CD4-positive, alpha-beta T cell treated with Interleukin-12 subunit alpha and Interleukin-12 subunit beta, for 1 hour (primary cell): ENCODE results near the gene PPFIA2.
A peak's percentile ranks its signal among the peaks of the same experiment; 100 is the strongest.

Experiments used
- DNase-seq: peaks from one replicate; pipeline ENCODE4 v3.0.0-alpha.2; 2020

PPFIA2 gene

DNA sequence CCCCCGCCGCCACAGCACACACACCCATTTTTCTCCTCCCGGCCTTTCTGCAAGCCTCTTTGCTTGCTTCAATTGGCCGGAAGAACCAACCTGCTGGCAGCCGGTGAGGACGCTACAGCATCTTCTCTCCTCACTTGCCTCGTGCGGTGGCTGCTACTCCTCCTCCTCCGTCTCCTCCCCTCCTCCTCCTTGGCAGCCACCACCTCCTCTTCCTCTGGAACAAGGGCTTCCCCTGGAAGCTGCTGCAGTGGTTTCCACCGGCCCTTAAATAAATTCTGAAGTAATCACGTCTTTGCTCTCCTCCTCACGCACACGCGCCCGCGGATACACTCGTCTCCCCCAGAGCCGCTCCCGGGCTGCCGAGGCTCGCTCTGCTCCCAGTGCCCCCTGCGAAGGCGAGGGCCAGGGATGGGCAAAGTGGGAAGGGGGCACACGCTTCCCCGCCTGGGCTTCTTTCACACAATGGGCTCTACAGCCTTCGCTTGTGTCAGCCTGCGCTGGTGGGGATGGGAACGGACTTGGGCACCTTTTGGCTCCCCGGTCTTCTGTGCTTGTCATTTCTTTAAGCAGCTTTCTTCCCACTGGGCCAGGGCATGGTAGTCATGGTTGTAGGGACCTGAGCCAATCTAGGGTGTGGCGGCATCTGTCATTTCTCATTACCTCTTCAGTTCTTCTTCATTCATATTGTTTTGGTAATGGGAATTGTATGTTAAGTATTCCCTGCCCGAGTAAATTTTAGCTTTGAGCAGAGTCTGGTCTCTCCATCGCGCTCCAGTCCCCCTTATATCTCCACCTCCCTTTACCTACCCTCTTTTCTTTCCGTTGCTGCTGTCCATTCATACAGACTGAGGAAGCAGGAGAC lies at the start of gene PPFIA2:
TSS of gene PPFIA2 (minus strand) at position 161 of the 862 bp plus-strand sequence.
- peak; percentile 8 for DNase-seq

DNA sequence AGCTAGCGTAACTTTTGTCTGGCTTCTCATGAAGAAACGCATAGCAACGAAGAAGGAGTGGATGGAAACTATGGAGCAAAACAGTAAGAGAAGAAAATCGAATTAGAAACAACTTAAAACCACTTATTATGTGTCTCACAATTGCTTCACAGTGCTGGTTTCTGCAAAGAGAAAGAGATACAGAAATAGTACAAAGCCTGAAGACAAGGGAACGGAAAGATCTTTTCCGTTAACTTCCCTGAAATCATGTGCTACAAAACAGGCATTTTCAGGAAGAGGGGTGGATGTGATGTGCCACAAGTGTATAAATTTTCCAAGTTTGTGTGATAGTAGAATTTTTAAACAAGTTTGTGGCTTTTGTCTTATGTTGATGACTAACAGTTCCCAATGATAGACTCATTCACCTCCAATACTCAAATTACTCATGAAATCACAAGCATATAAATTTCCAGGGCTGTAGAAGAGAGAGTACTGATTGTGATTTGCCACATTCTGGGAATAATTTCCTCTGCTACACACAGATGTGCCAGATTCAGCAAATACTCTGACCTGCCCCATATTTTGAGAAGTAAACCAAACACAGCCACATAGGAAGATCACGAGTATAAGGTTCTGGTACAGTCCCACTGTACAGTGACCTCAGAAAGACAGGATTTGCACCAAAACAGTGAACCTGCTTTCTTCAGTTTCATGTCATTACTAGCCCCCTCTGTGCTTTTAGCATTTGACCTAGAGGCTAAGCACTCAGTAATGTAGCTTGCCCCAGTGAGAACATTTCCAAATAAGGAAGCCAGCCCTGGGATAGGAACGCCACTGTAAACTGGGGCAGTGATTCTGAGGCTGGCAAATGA lies 41.4 kb upstream of the PPFIA2 start:
- no peak for DNase-seq

DNA sequence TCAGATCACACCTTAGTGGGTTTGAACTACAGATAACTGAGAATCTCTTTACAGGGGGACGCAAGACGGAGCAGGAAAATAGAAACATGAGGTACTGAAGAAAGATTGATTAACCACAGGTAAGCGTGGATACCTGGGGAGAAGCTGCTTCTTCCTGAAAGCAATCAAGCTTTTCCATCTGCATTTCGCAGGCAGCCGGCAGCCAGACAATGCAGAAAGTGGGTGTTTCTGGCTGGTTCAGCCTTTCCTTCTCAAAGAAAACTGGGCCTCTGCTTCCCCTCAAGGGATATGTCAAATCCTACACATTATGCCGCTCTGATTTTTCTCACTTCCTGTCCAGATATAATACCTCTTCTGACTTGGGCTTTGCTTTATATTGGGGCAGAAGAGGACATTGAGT lies 39.1 kb upstream of the PPFIA2 start:
- no peak for DNase-seq

DNA sequence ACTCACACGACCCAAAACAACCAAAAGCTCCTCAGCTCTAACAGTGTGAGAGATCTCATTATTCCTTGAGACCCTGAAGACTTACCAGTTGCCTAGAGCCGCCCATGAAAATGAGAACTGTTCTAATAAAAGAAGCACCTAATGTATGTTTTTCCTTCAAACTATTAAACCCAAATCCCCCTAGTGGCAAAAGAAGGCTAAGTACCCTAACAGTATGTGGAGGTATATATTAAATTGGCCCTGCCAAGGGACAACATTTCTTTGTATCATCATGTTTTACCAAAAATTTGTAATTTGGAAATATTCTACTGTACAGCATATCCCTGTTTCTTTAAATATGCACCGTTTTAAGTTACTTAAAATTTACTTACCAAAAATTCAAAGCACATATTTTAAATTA lies 38.0 kb upstream of the PPFIA2 start:
- peak; percentile 5 for DNase-seq

DNA sequence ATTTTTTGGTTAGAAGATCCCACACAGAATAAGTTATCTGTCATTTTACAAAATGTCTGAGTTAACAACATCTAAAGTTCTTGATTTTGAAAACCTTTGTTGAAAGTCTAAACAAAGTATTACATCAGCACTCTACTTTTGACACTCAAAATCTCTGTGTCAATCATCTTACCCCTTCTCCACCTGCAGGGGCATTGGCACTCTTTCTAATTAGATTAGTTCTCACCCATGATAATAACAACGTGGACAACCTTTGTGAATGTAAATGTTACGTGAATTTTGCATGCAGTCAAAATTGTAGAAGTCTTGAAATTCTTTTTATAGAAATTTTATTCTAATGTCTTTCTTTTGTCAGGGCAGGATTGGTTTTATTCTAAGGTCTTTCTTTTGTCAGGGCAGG lies 33.5 kb upstream of the PPFIA2 start:
- DNase-seq, result no peak

DNA sequence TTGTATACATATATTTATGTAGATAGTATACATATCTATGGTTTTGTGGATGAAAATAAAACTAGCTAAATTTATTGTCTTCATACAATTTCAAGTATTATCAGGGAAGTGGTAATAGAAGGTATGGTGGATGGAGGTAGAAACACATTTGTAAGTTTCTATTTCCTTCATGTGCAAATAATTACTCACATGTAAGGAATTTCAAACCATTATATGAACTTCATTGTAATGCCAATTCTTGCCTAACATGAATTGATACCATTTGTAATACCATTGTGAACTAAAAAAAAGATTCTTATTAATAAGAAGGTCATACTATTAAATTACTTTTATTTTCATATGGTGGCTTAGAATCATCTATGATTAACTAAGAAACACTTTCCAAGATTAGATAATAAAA lies 20.1 kb upstream of the PPFIA2 start:
- no peak for DNase-seq

DNA sequence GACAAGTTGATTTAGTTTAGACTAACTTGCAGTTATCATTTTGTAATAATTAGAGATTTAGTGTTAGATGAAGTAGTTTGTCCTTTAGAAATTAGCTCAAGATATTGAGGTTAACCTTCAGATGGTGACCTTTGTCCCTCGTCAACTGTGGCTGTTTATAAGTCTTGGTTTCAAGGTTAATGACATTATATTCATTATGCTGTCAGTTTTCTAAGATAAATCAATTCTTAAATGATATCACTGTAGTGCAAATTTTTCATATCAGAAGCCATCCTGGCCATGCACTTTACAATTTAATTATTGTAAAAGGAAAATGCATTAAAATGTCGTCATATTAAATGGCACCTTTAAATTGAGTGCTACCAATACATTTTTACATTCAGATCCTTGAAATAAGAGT lies 19.6 kb upstream of the PPFIA2 start:
- no peak for DNase-seq

DNA sequence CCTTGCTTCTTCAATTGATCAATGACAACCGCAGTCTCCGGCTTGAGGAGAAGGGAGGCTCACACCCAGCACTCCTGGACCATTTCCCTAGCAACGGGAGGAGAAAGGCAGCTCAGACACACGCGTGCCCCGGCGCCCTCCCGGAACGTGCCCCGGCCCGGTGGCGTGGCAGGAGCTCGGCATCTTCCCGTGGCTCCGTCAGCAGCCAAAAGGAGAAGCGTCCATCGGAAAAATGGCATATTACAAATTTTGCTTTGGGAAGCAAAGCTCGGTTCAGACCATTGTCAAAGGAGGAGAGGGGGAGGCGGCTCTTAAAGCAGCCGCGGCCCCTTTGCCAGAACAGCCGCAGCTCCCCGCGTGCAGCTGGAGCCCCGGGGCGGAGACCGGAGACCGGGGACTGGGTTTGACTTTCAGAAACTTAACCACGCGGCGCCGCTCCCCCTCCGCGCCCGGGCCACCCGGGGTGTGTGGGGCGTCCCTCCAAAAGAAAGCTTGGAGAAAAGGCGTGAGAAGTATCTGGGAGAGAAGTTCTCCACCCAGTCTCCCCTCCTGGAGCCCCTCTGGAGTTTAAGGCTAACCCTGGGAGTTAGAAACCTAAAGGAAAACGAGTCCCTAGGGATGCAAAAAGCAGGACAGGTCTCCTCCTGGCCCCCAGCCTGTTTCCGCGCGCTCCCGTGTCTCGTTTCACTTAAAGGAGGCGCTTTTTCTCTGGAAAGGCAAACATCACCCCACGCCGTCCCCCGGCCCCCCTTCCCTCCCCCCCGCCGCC lies 545 bp downstream of the PPFIA2 start:
- no peak for DNase-seq

DNA sequence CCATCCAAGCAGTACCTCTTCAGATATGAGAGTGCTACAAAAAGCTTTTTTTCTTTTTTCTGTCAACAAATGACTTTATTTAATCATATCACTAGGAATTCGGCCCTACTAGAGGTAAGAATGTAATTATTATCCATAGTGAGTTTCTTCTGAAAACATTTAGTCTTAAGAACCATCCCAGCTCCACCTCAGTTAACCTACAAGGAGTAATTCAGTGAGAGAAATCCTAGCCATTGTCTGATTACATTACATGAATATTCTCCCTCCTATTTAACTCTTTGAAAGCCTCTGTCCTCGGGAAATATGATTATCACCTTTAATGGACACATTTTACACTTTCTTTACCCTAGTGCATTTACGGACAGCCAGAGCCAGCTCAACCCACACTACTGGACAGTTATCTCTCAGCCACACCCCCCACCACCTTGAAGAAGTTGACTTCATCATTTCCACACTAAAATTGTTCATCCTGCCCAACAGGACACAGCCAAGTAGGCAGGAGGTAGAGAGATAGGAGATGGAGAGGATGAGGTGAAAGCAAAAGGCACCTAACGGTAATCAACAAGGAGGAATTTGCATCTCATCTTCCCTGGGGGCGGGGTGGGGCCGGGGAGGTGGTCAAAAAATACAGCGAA lies 1.3 kb downstream of the PPFIA2 start:
- DNase-seq, result no peak

DNA sequence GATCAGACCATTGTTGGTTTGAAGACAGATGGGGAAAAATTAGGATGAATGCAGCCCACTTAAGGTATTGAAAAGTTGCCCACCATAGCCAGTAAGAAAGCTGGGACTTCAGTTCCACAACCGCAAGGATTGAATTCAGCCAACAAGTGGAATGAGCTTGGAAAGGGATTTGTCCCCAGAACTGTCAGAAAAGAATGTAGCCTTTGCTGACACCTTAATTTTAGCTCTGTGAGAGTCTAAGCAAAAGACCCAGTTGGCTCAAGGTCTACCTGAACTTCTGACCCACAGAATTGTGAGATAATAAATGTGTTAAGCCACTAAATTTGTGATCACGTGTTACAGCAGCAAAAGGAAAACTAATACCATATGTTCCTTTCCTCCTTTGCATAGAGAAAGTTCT lies 29.4 kb downstream of the PPFIA2 start:
- DNase-seq, result no peak

DNA sequence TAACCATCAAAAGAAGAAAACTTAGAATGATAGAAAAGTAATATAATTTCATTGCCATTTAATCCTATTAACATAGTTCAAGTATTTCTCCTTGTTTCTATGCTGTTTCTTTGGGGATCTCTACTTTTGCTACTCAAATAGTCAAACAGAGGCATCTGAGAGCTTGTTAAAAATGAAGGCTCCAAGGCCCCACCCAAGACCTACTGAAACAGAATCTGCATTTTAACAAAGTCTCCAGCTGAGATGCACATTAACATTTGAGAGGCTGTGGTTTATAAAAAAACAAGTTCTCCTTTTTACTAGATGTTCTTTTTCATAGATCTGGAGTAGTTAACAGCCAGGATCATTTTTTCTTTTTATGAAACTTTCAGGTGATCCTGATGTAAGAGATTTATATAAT lies 31.8 kb downstream of the PPFIA2 start:
- DNase-seq, result no peak

DNA sequence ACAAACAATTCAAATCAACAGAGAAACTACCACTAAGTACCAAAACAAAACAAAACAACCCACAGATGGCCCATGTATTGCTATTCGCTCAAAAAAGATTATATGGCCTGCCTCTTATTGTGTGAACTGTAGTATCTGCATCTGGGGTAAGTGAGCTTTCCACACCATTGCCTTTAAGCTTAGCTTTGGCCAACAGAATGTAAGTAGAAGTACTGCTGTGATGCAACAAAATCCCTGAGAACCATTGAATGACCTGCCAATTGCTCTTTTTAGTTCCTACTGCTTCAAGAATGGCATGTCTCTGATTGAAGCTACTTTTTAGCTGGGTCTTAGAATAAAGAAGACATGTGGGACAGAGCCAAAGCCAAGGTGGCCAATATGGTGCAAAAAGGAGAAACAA lies 32.5 kb downstream of the PPFIA2 start:
- no peak for DNase-seq

DNA sequence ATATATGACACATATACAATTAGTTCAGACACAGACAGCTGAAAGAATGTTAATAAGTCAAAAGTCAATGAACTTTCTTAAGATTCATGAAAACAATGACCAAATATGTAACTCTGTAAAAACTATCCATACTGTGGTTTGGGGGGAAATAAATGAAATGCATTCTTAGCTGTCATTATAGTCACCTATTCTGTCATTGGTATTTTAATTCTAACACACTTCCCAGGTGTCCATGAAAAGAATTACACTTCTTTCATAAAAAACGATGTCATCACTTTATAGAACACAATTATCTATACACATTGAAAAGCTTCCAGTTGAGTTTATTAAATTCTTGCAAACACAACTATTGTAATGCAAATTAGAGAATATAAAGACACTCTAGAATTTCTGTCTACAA lies 35.8 kb downstream of the PPFIA2 start:
- no peak for DNase-seq

DNA sequence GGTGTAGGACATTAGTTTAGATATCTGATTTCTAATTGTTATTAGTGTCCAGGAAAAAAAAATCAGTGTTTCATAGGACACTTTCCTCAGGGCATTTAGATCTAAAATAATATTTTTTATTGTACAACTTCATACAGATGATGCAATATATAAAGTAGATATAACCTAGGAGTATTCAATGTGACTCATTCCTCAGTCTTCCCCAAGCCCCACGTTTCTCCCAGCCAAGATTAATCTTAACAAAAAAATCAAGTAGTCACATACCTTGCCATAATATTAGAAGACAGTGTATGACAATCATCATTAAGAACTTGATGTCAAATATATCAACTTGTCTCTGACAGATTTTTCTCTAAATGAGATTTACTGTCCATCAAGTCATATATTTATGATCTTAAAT lies 37.1 kb downstream of the PPFIA2 start:
- DNase-seq, result no peak

DNA sequence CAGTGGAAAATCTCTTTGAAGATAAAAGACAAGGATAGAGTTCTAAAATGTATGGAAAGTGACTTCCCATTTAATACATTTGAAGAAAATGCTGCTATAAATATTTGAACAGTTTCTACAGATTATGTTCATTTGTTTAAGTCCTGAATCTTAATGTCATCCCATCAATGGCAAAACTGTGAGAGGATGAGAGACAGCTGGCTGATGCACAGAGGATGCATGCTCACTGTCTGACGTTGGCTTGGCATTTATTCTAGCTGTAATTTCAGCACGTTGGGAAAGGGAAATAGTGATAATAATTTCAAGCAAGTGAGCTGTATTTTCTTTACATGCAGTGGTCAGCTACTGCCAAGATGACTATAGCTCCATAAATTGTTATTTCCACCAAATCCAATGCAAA lies 40.5 kb downstream of the PPFIA2 start:
- DNase-seq, result no peak

DNA sequence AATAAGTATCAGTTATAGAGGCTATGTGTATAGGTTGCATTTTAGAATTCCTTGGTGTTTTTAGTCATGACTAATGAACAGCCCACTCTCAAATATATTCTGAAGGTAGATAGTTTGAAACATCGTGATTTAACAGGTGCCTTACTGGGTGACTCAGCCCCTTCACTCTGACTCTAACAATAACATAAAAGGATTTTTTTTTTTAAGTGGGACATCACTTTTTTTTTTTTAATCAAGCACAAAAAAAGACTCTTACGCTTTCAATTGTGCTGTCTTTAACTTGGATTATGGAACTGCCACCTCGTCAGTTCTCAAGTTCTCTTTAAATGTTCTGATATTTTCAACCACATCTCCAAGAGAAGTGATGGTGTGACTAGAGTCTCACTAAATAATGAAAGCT lies 46.6 kb downstream of the PPFIA2 start:
- no peak for DNase-seq

DNA sequence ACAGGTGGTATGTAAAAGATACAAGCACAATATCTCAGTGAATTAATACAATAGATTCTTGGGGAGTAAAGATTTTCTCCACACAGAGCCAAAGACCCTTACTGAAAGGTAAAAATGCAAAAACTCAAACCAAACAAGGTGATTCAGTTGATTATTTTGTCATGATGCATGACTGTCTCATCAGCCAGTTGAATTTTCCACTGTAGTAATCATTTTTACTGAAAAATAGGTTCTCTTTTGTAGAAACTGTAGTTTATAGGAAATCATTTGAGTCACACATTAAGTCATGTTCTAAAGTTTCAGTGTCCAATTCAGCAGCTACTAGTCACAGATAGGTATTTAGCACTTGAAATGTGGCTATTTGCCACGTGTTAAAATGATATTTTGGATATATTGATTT lies 53.6 kb downstream of the PPFIA2 start:
- DNase-seq, result no peak

DNA sequence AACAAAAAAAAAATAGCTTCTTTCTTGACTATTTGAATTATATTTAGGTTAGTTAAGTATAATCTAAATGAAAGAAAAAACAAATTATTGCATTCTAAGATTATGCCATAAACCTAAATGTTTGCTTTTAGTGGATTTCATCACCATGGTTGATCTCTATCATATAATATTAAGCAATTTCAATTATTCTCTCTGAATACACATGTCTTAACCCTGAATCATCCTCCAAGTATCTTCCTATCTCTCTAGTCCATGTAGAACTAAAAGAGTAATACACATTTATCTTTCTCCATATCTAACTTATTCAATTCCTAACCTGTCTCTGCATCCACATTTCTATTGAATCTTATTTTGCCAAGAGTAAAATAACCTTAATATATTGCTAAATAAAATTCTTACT lies 59.6 kb downstream of the PPFIA2 start:
- no peak for DNase-seq

DNA sequence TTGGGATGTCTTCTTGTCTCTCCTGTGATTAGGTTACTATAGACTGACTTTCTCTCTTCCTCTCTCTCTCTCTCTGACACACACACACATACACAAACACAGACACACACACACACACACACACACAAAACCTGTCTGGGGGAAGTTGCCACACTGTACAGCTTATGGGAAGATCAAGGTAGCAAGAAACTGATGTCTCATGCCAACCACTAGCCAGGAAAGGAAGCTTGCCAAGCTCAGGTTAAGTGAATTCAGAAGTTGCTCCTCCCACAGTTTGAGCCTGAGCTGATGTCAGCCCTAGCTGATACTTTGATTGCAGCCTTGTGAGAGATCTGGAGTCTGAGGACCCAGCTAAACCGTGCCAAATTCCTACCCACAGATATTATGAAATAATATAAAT lies 67.1 kb downstream of the PPFIA2 start:
- DNase-seq, result no peak

DNA sequence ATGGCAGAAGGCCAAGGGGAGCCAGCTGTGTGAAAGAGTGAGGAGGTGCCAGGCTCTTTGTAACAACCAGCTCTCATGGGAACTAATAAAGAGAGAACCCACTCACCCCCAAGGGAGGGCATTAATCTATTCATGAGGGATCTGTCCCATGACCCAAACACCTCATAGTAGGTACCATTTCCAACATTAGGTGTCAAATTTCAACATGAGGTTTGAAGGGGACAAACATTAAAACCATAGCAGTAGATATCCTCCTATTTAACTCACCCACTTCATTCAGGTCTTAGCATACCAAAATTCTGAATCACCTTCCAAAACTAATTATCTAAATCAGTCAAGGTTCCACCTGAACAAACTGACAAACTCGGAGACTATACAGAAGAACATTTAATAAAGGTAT lies 75.3 kb downstream of the PPFIA2 start:
- DNase-seq, result no peak

DNA sequence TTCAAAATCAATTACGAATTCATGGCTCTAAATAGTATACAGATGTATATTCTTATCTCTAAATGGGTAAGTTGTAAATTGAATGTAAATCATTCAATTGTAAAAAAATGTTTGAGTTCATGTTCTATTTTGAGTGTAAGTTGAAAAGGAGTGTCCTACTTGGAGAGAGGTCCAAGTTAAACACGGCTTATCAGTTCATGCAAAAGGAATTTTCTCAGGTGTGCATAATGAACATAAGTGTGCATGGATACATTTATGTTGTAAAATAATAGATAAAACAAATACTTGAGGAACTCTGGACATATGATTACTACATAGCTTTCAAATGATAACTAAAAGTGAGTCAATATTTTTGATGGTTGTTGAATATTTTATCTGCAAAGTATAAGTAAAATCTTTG lies 79.5 kb downstream of the PPFIA2 start:
- no peak for DNase-seq

DNA sequence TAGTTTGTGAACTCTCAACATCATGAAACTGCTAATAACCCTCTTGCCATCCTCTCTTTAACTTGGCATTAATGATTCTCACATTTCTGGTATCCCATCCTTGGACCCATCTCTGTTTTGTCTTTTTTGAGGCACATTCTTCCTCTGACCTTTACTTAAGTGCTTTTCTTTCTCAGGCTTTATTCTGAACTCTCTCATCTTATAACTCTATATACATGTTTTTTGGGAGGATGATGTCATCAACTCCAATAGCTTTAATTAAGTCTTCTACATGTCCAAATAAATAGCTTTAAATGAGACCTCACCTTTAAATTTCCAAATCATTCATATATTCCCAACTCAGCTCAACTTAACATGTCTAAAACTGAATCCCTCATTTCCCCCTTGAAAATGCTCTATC lies 88.4 kb downstream of the PPFIA2 start:
- no peak for DNase-seq

DNA sequence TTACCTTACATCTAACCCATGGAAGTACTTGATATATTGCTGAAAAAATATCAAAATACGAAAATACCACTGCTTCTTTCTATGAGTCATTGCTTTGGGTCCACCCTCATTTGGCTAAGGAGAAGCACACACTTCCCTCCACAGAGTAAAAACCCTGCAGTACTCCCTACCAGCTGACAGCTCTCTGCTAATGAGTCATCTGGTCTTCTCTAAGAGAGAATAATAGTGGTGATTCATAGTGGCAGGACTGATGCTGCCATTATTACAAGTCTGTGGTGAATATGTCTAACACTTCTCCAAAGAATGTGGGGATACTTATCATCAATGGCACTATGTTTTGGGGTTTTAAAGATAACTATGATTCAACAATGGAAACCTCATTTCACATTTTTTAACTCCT lies 90.7 kb downstream of the PPFIA2 start:
- DNase-seq, result no peak
